HG02970 (cell line): ENCODE measurements around the gene CTNNA2.

Experiments used
- ATAC-seq: cut with Tn5 transposase; IDR thresholded peaks from one replicate; pipeline ENCODE4 v1.9.1; 2021; ENCODE audit warnings: mild to moderate bottlenecking, moderate library complexity, moderate number of reproducible peaks; ENCODE audit not compliant: unreplicated experiment, low FRiP score

The CTNNA2 gene

GRCh38 chr2:79844011-79844410 is 331.2 kb downstream of the CTNNA2 start:
- ATAC-seq = no peak

DNA sequence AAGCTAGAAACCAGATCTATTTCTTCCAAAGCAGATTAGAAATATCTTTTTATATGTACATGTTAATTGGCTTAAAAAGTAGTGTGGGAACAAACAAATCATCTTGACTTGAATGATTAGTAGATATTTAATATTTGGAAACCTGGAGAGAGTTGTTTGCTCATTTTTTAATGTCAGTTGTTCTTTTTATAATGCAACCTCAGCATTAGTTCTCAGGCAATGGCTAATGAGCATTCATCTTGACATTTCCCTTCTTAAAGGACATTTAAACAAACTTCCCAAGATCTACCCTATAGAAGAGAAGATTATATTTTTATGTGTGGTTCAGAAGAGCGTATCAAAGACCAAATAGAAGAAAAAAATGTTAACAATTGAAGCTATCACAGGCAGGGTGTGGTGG is 334.0 kb downstream of the CTNNA2 start:
- ATAC-seq = no peak

- ATAC-seq = no peak
Measured at GRCh38 chr2:79849241-79849640, 336.4 kb downstream of the CTNNA2 start.

GRCh38 chr2:79849949-79850348 is 337.1 kb downstream of the CTNNA2 start:
- no peak for ATAC-seq

GRCh38 chr2:79850912-79851311 is 338.1 kb downstream of the CTNNA2 start:
- no peak for ATAC-seq

GRCh38 chr2:79855264-79856006 is 342.6 kb downstream of the CTNNA2 start:
- no peak for ATAC-seq

- ATAC-seq = no peak
Measured at GRCh38 chr2:79857888-79858287, 345.0 kb downstream of the CTNNA2 start.

- no peak for ATAC-seq
Measured at GRCh38 chr2:79860228-79861058, 347.6 kb downstream of the CTNNA2 start.

GRCh38 chr2:79861059-79861374 is 348.2 kb downstream of the CTNNA2 start:
- no peak for ATAC-seq

- no peak for ATAC-seq
Measured at GRCh38 chr2:79862756-79863155, 349.9 kb downstream of the CTNNA2 start.

DNA sequence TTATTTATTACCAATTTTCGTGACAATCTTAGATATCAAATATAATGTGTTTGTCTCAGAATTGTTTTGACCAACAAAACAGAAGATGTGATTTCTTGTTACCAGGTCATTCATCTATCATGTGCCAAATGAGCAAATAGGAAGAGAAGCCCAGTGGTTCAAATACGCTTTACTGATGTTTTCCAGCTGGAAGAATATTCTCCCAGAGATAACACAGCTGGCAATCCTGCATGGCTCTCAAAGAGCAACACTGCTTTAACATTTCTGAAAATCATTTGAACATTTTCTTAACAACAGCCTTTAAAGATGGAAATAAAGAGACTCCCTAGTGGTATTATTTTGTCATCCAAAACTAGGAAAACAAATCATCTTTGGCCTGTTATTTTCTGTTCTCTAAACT is 359.8 kb downstream of the CTNNA2 start:
- no peak for ATAC-seq

GRCh38 chr2:79874015-79874414 is 361.2 kb downstream of the CTNNA2 start:
- ATAC-seq = no peak

DNA sequence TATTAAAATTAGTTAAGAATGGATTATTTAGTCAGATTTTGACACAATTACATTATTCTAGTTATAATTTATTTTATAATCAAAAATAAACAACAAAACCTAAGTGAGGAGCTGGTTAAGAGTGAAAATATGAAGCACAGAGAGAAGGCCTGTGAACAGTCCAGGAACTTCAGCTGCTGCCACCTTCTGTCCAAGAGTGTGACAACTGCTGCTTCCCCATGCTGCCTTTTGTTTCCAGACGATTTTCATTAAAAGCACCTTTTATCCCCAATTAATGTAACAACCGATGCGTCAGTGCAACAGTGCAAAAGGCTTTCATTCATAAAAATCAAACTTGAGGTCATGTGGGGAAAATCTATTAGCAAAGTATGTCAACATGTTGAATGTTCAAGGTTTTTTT is 363.6 kb downstream of the CTNNA2 start:
- ATAC-seq = no peak

DNA sequence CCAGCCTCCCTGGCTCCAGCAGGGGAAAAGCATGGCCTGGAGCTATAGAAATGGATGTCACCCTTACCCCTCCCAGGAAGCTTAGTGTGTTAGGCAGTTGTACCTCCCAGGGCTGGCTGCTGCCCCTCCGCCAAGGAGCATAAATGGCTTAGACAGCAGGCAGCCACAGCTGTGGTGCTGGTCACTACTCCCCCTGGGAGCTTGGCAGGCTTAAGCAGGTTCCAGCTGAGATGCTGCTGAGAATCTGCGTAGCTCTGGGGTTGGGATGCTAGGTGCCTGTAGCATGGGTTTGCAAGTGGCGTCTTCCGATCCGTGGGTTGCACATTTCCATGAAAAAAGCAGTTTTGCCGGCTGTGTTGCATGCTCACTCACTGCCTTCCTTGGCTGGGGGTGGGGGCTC is 369.7 kb downstream of the CTNNA2 start:
- ATAC-seq = no peak

GRCh38 chr2:79887747-79888374 is 375.0 kb downstream of the CTNNA2 start:
- ATAC-seq = no peak

DNA sequence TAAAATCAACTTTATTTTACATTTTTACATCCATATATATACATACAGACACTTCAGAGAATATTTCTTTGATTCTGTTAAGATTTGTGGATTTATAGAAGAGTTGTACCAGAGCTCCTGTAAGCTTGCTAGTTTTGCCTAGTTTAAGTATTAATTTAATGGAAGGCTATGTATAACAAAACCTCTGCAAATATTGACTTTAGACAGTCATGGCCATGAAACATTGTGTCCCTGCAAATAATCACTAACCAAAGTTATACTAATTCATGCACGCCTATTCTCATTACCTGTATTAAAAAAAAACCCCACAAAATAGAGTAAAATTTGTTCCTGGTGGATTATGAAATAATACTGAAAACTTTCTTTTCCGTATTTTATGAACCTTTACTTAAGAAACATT is 379.3 kb downstream of the CTNNA2 start:
- ATAC-seq = no peak

GRCh38 chr2:79899196-79899595 is 386.3 kb downstream of the CTNNA2 start:
- ATAC-seq = no peak

DNA sequence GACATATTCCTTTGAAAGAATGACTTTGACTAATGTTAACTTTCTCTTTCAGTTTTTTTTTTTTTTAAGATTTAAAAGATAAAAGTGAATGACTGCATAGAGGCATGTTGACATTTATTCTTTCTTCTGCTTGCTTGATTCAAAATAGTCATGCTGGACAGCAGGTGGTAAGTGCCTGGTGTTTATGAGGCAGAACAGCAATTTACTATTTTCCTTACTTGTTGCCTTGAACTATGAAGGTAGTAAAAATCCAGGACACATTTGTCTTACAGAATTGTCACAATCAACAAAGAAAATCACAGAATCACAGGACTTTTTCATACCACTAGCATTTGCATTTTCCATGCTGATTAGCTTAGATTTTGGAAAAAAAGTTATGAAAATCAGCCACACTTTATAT is 388.3 kb downstream of the CTNNA2 start:
- no peak for ATAC-seq

DNA sequence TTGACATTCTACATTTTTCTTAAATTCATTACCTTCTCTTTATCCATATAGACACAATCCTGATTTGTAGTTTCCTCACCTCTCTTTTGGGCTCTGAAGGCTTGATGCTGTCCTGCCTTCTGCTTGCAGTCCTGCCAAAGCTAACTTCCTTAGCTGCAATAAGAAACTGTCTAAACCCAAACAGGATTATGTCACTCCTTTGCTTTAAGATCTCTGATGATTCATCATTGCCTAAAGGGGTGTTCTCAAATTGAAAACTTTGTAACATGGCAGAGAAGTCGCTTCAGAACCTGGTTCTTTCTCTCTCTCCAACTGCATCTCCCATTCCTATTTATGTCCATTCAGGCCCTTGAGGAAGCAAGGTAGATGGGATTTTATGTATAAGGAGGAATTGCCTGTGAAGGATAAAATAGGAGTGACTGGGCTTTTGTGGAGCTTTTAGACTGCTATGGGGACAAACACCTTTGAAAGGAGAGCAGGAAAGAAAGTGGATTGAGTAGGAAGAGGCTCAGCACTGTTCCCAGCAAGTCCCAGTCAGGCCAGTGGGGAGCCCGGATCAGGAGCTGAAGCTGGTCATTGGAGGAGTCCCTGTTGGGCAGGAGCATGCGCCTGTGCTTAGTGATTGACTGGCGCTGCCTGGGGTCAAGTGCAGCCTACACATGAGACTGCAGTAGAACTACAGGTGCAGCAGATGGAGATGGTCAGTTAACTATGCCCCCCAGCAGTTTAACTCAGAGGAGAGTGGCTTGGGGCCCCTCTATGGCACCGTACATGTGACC is 390.6 kb downstream of the CTNNA2 start:
- ATAC-seq = no peak

- ATAC-seq = no peak
Measured at GRCh38 chr2:79906139-79906890, 393.5 kb downstream of the CTNNA2 start.
